ENCODE measurements around the gene PRKAR2B. TPM values are rescaled to one million over a fixed set of nuclear protein-coding genes. Genes with fewer than 3 reads are reported as not detected.

The PRKAR2B gene
- total and polyA plus RNA-seq, 4 experiments from 2014 or later, result 0.29 to 0.47 (median 0.43) TPM

DNA sequence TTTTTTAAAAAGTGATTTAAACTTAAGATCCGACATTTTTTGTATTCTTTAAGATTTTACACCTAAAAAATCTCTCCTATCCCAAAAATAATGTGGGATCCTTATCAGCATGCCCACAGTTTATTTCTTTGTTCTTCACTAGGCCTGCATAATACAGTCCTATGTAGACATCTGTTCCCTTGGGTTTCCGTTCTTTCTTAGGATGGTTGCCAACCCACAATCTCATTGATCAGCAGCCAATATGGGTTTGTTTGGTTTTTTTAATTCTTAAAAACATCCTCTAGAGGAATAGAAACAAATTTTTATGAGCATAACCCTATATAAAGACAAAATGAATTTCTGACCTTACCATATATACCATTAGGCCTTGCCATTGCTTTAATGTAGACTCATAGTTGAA lies 115.9 kb downstream of the PRKAR2B start:
- Histone ChIP-seq H3K27me3 (ENCODE audit: insufficient read depth, low read length) (no peaks in the 10 kb centered on the region), H3K27ac (ENCODE audit: low read depth, low read length) (no peak overlapping the region), H3K4me3 (ENCODE audit: low read length in 2 of 2) (no peak overlapping the region), H3K4me1 (ENCODE audit: insufficient read depth, low read length) (no peaks in the 10 kb centered on the region), H3K9me3 (ENCODE audit: control insufficient read depth in 1 of 2, low read length in 2 of 2) (no peaks in the 10 kb centered on the region), H3K36me3 (ENCODE audit: insufficient read depth, low read length) (no peaks in the 10 kb centered on the region)
- no peaks in the 10 kb centered on the region for H3K36me3 Mint-ChIP-seq
- H3K4me1 Mint-ChIP-seq, result peaks cover 0 to 1% (median 0%) of the 10 kb centered on the region in 4 donors
- peaks cover 0 to 4% (median 0%) of the 10 kb centered on the region in 8 donors for H3K9me3 Mint-ChIP-seq
- ChIA-PET CTCF (ENCODE audit: partially characterized antibody) (no interaction called here), POLR2A (ENCODE audit: partially characterized antibody) (no interaction called here)
- no peak overlapping the region for H3K4me3 Mint-ChIP-seq
- H3K27me3 Mint-ChIP-seq, result peaks cover 1 to 2% of the 10 kb centered on the region in 2 donors
- no peak overlapping the region for H3K27ac Mint-ChIP-seq
- intact Hi-C loops (cut with micrococcal nuclease), result loop anchor here (10.0 kb wide), 1 partner anchor 116 kb away; the partner anchor contains the start of gene PRKAR2B
- no peak for DNase-seq

DNA sequence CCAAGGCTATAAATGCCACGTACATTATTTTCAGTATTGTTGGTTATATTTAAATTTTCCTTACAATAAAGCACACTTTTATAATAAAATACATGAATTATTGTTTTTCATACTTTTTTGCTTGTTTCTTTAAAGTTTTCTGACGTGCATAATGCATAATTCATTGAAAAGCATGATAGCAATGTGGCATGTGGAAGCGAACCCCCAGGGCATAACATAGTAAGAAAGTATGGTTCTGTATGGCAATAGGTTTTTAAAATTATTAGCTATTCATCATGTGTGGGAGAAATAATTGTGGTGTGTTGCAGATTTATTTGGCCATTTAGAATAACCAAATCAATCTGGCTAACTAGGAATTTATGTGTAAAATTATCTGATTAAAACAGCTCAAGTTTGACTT lies 116.9 kb downstream of the PRKAR2B start:
- POLR2A ChIA-PET (ENCODE audit: partially characterized antibody), result interaction anchor here (0.6 kb wide), 1 partner anchor 609 kb away, joined by 3 read pairs; no protein-coding TSS in a partner anchor

DNA sequence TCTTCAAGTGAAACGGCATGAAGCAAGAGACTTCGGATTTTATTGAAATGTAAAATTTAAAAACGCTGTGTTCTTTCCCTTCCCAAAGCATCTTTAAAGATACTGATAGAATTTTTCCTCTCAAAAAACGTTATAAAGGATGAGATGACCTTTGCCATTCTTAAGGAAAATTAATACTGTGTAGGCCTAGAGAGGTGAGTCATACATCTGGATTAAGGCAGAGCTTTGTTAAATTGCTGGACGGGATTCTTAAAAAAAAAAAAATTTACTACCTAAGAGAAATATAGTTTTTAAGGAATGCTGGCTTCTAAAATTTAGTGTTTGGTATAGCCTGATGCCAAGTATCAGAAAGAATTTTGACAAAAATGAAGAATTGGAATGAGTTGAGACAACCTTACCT lies 118.0 kb downstream of the PRKAR2B start:
- Mint-ChIP-seq H3K9me3 (no peaks in the 10 kb centered on the region), H3K27ac (no peak overlapping the region), H3K27me3 (peaks cover 1 to 3% of the 10 kb centered on the region in 2 donors), H3K36me3 (no peaks in the 10 kb centered on the region), H3K4me1 (peaks cover 1 to 11% (median 3%) of the 10 kb centered on the region in 4 donors), H3K4me3 (no peak overlapping the region)
- no peaks in the 10 kb centered on the region for H3K27me3 ChIP-seq (ENCODE audit: insufficient read depth, low read length)
- H3K27ac ChIP-seq (ENCODE audit: low read depth, low read length), result no peak overlapping the region
- peaks cover 9% of the 10 kb centered on the region for H3K4me1 ChIP-seq (ENCODE audit: insufficient read depth, low read length)
- DNase-seq, result no peak
- H3K9me3 ChIP-seq (ENCODE audit: control insufficient read depth in 1 of 2, low read length in 2 of 2), result no peaks in the 10 kb centered on the region
- CTCF ChIA-PET (ENCODE audit: partially characterized antibody), result interaction anchor here (1.1 kb wide), 1 partner anchor 14 kb away, joined by 3 read pairs; no protein-coding TSS in a partner anchor
- intact Hi-C loops (cut with micrococcal nuclease), result loop anchor here (10.0 kb wide), 1 partner anchor 118 kb away; the partner anchor contains the start of gene PRKAR2B
- no peaks in the 10 kb centered on the region for H3K36me3 ChIP-seq (ENCODE audit: insufficient read depth, low read length)
- POLR2A ChIA-PET (ENCODE audit: partially characterized antibody), result no interaction called here
- H3K4me3 ChIP-seq (ENCODE audit: low read length in 2 of 2), result no peak overlapping the region

More for the DNA sequence above, 116.9 kb downstream of the PRKAR2B start:
- CTCF ChIA-PET (ENCODE audit: partially characterized antibody), result interaction anchor here (1.1 kb wide), 1 partner anchor 13 kb away, joined by 3 read pairs; no protein-coding TSS in a partner anchor
- Histone ChIP-seq H3K27ac (ENCODE audit: low read depth, low read length) (no peak overlapping the region), H3K36me3 (ENCODE audit: insufficient read depth, low read length) (no peaks in the 10 kb centered on the region), H3K27me3 (ENCODE audit: insufficient read depth, low read length) (no peaks in the 10 kb centered on the region), H3K9me3 (ENCODE audit: control insufficient read depth in 1 of 2, low read length in 2 of 2) (no peaks in the 10 kb centered on the region), H3K4me3 (ENCODE audit: low read length in 2 of 2) (no peak overlapping the region), H3K4me1 (ENCODE audit: insufficient read depth, low read length) (no peaks in the 10 kb centered on the region)
- no peak overlapping the region for H3K27ac Mint-ChIP-seq
- DNase-seq, result no peak
- H3K27me3 Mint-ChIP-seq, result peaks cover 1 to 3% of the 10 kb centered on the region in 2 donors
- H3K36me3 Mint-ChIP-seq, result no peaks in the 10 kb centered on the region
- intact Hi-C loops (cut with micrococcal nuclease), result loop anchor here (10.0 kb wide), 1 partner anchor 117 kb away; the partner anchor contains the start of gene PRKAR2B
- no peaks in the 10 kb centered on the region for H3K9me3 Mint-ChIP-seq
- H3K4me3 Mint-ChIP-seq, result no peak overlapping the region
- H3K4me1 Mint-ChIP-seq, result peaks cover 0 to 5% (median under 1%) of the 10 kb centered on the region in 4 donors

DNA sequence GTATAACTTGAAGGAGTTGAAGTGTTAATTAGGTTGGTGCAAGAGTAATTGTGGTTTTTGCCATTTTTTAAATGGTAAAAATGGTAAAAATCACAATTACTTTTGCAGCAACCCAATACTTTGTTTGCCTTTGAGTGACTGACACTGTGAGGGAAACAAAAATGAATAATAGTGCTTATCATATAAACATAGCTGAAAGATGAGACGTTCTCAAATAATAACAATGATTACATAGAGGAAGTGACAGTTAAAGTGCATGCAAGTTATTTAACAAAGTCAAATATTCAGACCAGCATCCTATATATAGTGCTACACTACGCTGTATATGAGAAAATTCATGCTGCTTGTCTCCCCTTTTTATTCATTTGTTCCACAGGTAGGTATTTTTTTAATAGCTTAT lies 119.6 kb downstream of the PRKAR2B start:
- Histone ChIP-seq H3K27ac (ENCODE audit: low read depth, low read length) (no peak overlapping the region), H3K4me1 (ENCODE audit: insufficient read depth, low read length) (peaks cover 11% of the 10 kb centered on the region), H3K27me3 (ENCODE audit: insufficient read depth, low read length) (no peaks in the 10 kb centered on the region), H3K4me3 (ENCODE audit: low read length in 2 of 2) (no peak overlapping the region), H3K36me3 (ENCODE audit: insufficient read depth, low read length) (no peaks in the 10 kb centered on the region), H3K9me3 (ENCODE audit: control insufficient read depth in 1 of 2, low read length in 2 of 2) (no peaks in the 10 kb centered on the region)
- no peak overlapping the region for H3K4me3 Mint-ChIP-seq
- H3K27me3 Mint-ChIP-seq, result peaks cover 1 to 3% of the 10 kb centered on the region in 2 donors
- peaks cover 0 to 12% of the 10 kb centered on the region in 2 donors for H3K36me3 Mint-ChIP-seq
- ChIA-PET CTCF (ENCODE audit: partially characterized antibody) (no interaction called here), POLR2A (ENCODE audit: partially characterized antibody) (no interaction called here)
- DNase-seq, result no peak
- no peak overlapping the region for H3K27ac Mint-ChIP-seq
- H3K4me1 Mint-ChIP-seq, result peaks cover 3 to 20% (median 11%) of the 10 kb centered on the region in 4 donors
- intact Hi-C loops (cut with micrococcal nuclease), result loop anchor here (10.0 kb wide), 1 partner anchor 119 kb away; the partner anchor contains the start of gene PRKAR2B
- no peaks in the 10 kb centered on the region for H3K9me3 Mint-ChIP-seq

DNA sequence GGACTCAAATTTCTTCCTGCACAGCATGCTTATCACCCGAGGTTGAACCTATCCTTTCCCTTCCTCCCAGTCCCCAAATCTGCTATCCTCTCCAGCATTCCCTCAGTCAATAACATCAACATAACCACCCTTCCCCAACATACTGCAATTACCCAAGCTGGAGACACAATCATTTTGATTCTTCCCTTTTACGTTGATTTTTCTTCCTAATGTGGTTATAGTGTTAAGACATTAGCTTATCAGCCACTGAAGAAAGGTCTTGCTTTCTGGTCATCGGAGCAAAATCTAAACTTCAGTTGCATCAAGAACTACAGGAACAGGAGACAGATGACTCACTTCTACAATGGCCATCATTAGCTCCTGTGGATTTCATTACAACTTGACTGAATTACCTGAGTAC lies 120.8 kb downstream of the PRKAR2B start:
- DNase-seq, result no peak
- Histone ChIP-seq H3K4me3 (ENCODE audit: low read length in 2 of 2) (no peak overlapping the region), H3K27me3 (ENCODE audit: insufficient read depth, low read length) (no peaks in the 10 kb centered on the region), H3K9me3 (ENCODE audit: control insufficient read depth in 1 of 2, low read length in 2 of 2) (no peaks in the 10 kb centered on the region), H3K27ac (ENCODE audit: low read depth, low read length) (no peak overlapping the region), H3K4me1 (ENCODE audit: insufficient read depth, low read length) (peaks cover 16% of the 10 kb centered on the region), H3K36me3 (ENCODE audit: insufficient read depth, low read length) (no peaks in the 10 kb centered on the region)
- ChIA-PET POLR2A (ENCODE audit: partially characterized antibody) (interaction anchor here (0.9 kb wide), 1 partner anchor 9 kb away, joined by 4 read pairs; no protein-coding TSS in a partner anchor), CTCF (ENCODE audit: partially characterized antibody) (interaction anchor here (0.9 to 1.0 kb wide), 2 partner anchors 15 to 18 kb away, joined by 3 read pairs; no protein-coding TSS in a partner anchor)
- H3K4me1 Mint-ChIP-seq, result peaks cover 6 to 29% (median 17%) of the 10 kb centered on the region in 4 donors
- peaks cover 0 to 20% of the 10 kb centered on the region in 2 donors for H3K36me3 Mint-ChIP-seq
- H3K27me3 Mint-ChIP-seq, result peaks cover 1 to 3% of the 10 kb centered on the region in 2 donors
- H3K27ac Mint-ChIP-seq, result peak overlapping the region in 1 of 7 donors; percentile 98
- H3K4me3 Mint-ChIP-seq, result no peak overlapping the region
- intact Hi-C loops (cut with micrococcal nuclease), result loop anchor here (5.0 to 10.0 kb wide), 2 partner anchors 121 to 1053 kb away; partner anchors contain the start of genes PRKAR2B and SYPL1
- no peaks in the 10 kb centered on the region for H3K9me3 Mint-ChIP-seq

DNA sequence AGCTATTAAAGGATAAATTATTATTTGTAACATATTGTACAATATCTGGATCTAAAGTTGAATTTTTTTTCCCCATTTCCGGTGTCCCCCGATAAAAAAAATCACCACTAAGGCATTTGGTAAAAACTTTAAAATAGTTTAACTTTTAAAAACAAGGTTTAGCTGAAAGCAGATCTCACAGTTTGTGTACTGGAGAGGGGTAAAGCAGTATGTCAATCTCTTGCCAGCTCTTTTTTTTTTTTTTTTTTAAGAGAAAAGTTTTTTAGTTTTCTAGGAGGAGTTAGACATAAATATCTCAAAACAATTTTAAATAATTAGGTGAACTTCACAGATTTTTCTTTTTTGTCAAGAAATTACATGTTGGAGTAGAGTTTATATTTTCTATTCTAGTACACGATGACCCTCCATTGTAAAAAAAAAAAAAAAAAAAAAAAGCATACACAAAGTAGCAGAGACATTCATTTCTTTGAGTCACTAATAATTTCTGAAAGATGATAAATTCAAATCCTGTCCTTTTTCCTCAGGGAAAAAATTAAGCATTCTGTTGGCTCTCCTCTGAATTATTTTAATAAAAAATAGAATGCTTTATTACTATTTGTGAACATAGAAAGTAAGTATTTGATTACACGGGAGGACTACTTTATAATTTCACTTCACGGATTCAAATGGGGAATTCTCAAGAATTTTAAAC lies 122.4 kb downstream of the PRKAR2B start:
- POLR2A ChIA-PET (ENCODE audit: partially characterized antibody), result interaction anchor here (3.0 to 4.8 kb wide), 7 partner anchors 13 to 577 kb away, joined by 13 to 86 read pairs (median 46); partner anchors contain the start of genes CBLL1, COG5, DUS4L and PIK3CG
- Mint-ChIP-seq H3K27ac (peak overlapping the region; percentile 98 to 100 (median 100)), H3K36me3 (peaks cover 0 to 23% of the 10 kb centered on the region in 2 donors)

More for the DNA sequence above, 122.4 kb downstream of the PRKAR2B start:
- Mint-ChIP-seq H3K4me3 (peak overlapping the region; percentile 89 to 100 (median 97)), H3K27me3 (peaks cover 1 to 3% of the 10 kb centered on the region in 2 donors), H3K9me3 (no peaks in the 10 kb centered on the region), H3K4me1 (peaks cover 12 to 40% (median 26%) of the 10 kb centered on the region in 4 donors)
- Histone ChIP-seq H3K27ac (ENCODE audit: low read depth, low read length) (peak overlapping the region; percentile 100), H3K27me3 (ENCODE audit: insufficient read depth, low read length) (no peaks in the 10 kb centered on the region), H3K4me1 (ENCODE audit: insufficient read depth, low read length) (peaks cover 28% of the 10 kb centered on the region), H3K4me3 (ENCODE audit: low read length in 2 of 2) (peak overlapping the region; percentile 59 to 85), H3K9me3 (ENCODE audit: control insufficient read depth in 1 of 2, low read length in 2 of 2) (no peaks in the 10 kb centered on the region), H3K36me3 (ENCODE audit: insufficient read depth, low read length) (no peaks in the 10 kb centered on the region)
- DNase-seq, result no peak
- CTCF ChIA-PET (ENCODE audit: partially characterized antibody), result interaction anchor here (0.7 to 3.7 kb wide), 5 partner anchors 13 to 146 kb away, joined by 3 to 56 read pairs (median 4); no protein-coding TSS in a partner anchor
- intact Hi-C loops (cut with micrococcal nuclease), result loop anchor here (1.0 to 10.0 kb wide), 3 partner anchors 17 to 1055 kb away; partner anchors contain the start of genes PRKAR2B and SYPL1

All from CD4-positive, alpha-beta memory T cell (primary cell).